ENCODE data around the gene NKAPD1. TPM values are rescaled to one million over a fixed set of nuclear protein-coding genes. Genes with fewer than 3 reads are reported as not detected.
"Not testable (repeated sequence)": the region's sequence is repeated elsewhere in the genome, so short reads cannot be mapped to it uniquely, and the experiment has no call there.

NKAPD1 gene
- total RNA-seq, 2 experiments from 2014 or later: 17.5 to 19.4 TPM

DNA sequence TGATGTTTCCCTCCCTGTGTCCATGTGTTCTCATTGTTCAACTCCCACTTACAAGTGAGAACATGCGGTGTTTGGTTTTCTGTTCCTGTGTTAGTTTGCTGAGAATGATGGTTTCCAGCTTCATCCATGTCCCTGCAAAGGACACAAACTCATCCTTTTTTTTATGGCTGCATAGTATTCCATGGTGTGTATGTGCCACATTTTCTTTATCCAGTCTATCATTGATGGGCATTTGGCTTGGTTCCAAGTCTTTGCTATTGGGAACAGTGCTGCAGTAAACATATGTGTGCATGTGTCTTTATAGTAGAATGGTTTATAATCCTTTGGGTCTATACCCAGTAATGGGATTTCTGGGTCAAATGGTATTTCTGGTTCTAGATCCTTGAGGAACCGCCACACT is 27.5 kb upstream of the NKAPD1 start:
- intact Hi-C loops (cut with micrococcal nuclease); H3K27me3 Mint-ChIP-seq; H3K4me3 Mint-ChIP-seq; POLR2A ChIA-PET; DNase-seq; H3K9me3 Mint-ChIP-seq; H3K27ac Mint-ChIP-seq; CTCF ChIA-PET: not testable (repeated sequence)
- Mint-ChIP-seq H3K4me1 (ENCODE audit: low read depth) (peaks cover 19% of the 10 kb centered on the region), H3K36me3 (peaks cover 59% of the 10 kb centered on the region)

DNA sequence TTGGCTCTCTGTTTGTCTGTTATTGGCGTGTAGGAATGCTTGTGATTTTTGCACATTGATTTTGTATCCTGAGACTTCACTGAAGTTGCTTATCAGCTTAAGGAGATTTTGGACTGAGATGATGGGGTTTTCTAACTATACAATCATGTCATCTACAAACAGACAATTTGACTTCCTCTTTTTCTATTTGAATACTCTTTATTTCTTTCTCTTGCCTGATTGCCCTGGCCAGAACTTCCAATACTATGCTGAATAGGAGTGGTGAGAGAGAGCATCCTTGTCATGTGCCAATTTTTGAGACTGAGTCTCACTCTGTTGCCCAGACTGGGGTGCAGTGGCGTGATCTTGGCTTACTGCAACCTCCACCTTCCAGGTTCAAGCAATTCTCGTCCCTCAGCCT is 25.8 kb upstream of the NKAPD1 start:
- CTCF ChIA-PET: interaction anchor here (0.8 kb wide), 1 partner anchor 29 kb away, joined by 3 read pairs; no protein-coding TSS in a partner anchor
- H3K4me3 Mint-ChIP-seq, DNase-seq, H3K27me3 Mint-ChIP-seq, H3K27ac Mint-ChIP-seq, H3K9me3 Mint-ChIP-seq, POLR2A ChIA-PET: not testable (repeated sequence)
- Mint-ChIP-seq H3K4me1 (ENCODE audit: low read depth) (peaks cover 18% of the 10 kb centered on the region), H3K36me3 (peaks cover 67% of the 10 kb centered on the region)
- intact Hi-C loops (cut with micrococcal nuclease): loop anchor here (2.0 kb wide), 1 partner anchor 39 kb away; the partner anchor contains the start of genes SDHD and TIMM8B

DNA sequence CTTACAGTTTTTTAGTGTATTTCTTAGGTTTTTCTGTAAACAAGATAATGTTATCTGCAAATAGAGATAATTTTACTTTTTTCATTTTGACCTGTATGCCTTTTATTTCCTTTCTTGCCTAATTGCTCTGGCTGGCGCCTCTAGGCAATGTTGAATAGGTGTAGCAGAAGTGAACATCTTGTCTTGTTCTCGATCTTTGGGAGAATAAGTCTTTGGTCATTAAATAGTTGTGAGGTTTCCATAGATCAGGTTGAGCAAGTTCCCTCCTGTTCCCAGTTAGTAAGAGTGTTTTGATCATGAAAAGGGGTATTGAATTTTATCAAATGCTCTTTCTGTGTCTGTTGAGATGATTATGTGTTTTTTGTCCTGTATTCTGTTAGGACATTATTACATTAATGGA is 24.3 kb upstream of the NKAPD1 start:
- CTCF ChIA-PET: no interaction called here
- POLR2A ChIA-PET: no interaction called here
- Mint-ChIP-seq H3K4me1 (ENCODE audit: low read depth) (peaks cover 18% of the 10 kb centered on the region), H3K4me3 (no peak overlapping the region), H3K27ac (no peak overlapping the region), H3K27me3 (no peaks in the 10 kb centered on the region), H3K36me3 (peaks cover 63% of the 10 kb centered on the region), H3K9me3 (peaks cover 4% of the 10 kb centered on the region)
- DNase-seq: no peak
- intact Hi-C loops (cut with micrococcal nuclease): loop anchor here (2.0 kb wide), 1 partner anchor 37 kb away; the partner anchor contains the start of genes SDHD and TIMM8B

DNA sequence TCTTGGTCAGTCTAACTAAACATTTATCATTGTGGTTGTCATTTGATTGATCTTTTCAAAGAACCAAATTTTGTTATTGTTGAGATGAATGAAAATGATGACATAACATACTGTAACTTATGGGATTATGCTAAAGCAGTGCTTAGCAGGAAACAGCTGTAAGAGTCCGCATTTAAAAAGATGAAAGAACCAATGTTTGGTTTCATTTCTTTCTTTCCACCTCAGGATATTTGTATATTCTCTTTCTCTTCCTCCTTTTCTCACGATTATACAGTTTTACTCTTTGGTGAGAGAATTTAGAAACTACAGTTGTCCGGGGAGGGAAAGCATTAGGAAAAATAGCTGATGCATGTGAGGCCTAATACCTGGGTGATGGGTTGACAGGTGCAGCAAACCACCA is 23.4 kb upstream of the NKAPD1 start:
- no peaks in the 10 kb centered on the region for H3K27me3 Mint-ChIP-seq
- H3K36me3 Mint-ChIP-seq: peaks cover 60% of the 10 kb centered on the region
- POLR2A ChIA-PET: no interaction called here
- peaks cover 4% of the 10 kb centered on the region for H3K9me3 Mint-ChIP-seq
- intact Hi-C loops (cut with micrococcal nuclease): no loop called here
- no peak overlapping the region for H3K27ac Mint-ChIP-seq
- no peak for DNase-seq
- CTCF ChIA-PET: interaction anchor here (1.5 kb wide), 1 partner anchor 119 kb away, joined by 5 read pairs; no protein-coding TSS in a partner anchor
- no peak overlapping the region for H3K4me3 Mint-ChIP-seq
- H3K4me1 Mint-ChIP-seq (ENCODE audit: low read depth): peaks cover 18% of the 10 kb centered on the region

DNA sequence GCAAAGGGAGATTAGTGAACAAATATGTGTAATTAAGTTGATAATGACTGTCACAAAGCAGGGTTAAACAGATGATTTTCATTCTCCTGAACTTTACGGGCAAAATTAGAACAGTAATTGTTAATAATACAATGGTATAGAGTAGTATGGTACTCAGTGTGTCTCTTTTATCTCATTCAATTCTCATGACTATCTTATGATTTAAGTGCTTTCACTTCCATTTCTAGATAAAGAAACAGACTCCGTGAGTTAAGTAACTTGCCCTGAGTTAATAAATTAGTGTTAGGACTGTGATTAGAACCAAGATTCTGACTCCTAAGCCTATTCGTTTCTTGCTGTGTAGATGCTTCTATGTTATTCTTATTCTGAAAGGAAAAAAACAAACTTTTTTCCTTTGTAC is 22.3 kb upstream of the NKAPD1 start:
- Mint-ChIP-seq H3K4me1 (ENCODE audit: low read depth) (peaks cover 25% of the 10 kb centered on the region), H3K9me3 (peaks cover 4% of the 10 kb centered on the region), H3K36me3 (peaks cover 57% of the 10 kb centered on the region), H3K27ac (no peak overlapping the region), H3K4me3 (no peak overlapping the region), H3K27me3 (no peaks in the 10 kb centered on the region)
- intact Hi-C loops (cut with micrococcal nuclease): no loop called here
- no peak for DNase-seq
- ChIA-PET CTCF (interaction anchor here (1.5 kb wide), 1 partner anchor 120 kb away, joined by 5 read pairs; no protein-coding TSS in a partner anchor), POLR2A (no interaction called here)

DNA sequence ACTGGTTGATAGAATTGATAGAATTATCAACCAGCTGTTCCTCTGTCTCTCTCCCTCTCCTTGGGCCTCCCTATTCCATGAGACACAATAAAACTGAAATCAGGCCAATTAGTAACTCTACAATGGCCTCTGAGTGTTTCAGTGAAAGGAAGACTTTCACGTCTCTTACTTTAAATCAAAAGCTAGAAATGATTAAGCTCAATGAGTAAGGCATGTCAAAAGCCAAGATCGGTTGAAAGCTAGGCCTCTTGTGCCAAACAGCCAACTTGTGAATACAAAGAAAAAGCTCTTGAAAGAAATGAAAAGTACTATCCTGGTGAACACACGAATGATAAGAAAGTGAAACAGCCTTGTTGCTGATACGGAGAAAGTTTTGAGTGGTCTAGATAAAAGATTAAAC is 16.9 kb upstream of the NKAPD1 start:
- Mint-ChIP-seq H3K36me3 (peaks cover 51% of the 10 kb centered on the region), H3K27me3 (no peaks in the 10 kb centered on the region), H3K27ac (peak overlapping the region; percentile 69), H3K4me3 (peak overlapping the region; percentile 33), H3K9me3 (no peaks in the 10 kb centered on the region), H3K4me1 (ENCODE audit: low read depth) (peaks cover 23% of the 10 kb centered on the region)
- ChIA-PET CTCF (interaction anchor here (0.5 to 1.1 kb wide), 6 partner anchors 16 to 130 kb away, joined by 3 to 5 read pairs (median 3); partner anchors contain the start of genes SDHD and TIMM8B), POLR2A (interaction anchor here (0.5 to 2.0 kb wide), 5 partner anchors 17 to 358 kb away, joined by 3 to 9 read pairs (median 4); partner anchors contain the start of gene DLAT)
- DNase-seq: peak; percentile 29
- intact Hi-C loops (cut with micrococcal nuclease): loop anchor here (1.0 to 2.0 kb wide), 5 partner anchors 18 to 125 kb away; partner anchors contain the start of genes DLAT, NKAPD1 and PIH1D2

DNA sequence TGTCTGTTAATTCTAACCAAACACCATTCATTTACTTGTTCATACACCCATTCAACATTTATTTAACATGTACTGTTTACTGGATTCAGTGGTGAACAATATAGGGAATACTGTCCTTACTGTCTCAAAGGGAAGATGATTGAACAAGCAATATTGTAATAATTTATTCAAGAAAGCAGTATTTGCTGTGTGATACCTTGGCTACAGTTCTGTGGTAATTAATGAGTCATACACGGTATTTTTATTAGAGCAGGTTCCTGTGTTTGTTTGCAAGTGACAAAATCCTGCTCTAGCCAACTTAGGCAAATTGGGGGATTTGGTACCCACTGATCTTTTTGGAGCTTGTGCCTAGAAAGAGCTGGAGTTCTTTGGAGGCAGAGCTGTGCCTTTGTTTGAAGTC is 16.0 kb upstream of the NKAPD1 start:
- no peak for DNase-seq
- peaks cover 52% of the 10 kb centered on the region for H3K36me3 Mint-ChIP-seq
- H3K27ac Mint-ChIP-seq: no peak overlapping the region
- peaks cover 23% of the 10 kb centered on the region for H3K4me1 Mint-ChIP-seq (ENCODE audit: low read depth)
- intact Hi-C loops (cut with micrococcal nuclease): no loop called here
- no peaks in the 10 kb centered on the region for H3K9me3 Mint-ChIP-seq
- H3K27me3 Mint-ChIP-seq: no peaks in the 10 kb centered on the region
- POLR2A ChIA-PET: interaction anchor here (2.0 kb wide), 1 partner anchor 25 kb away, joined by 9 read pairs; no protein-coding TSS in a partner anchor
- CTCF ChIA-PET: no interaction called here
- no peak overlapping the region for H3K4me3 Mint-ChIP-seq

DNA sequence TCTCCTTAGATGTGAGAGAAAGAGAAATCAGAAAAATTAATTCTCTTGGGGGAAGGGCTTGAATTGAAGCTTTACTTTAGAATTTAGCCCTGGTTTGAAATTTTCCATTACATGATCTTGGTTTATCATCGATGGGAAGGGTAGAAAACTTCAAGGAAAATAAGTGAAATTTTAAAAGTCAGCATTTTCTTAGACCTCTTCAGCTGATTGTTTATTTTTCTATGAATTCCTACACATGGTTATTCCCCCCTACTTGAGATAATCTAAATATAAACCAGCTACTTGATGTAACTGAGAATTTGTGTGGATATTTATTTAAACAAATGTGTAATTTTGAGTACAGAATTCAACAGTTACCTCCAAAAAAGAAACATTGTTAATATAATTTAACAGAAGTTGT is 11.2 kb upstream of the NKAPD1 start:
- Mint-ChIP-seq H3K36me3 (peaks cover 33% of the 10 kb centered on the region), H3K9me3 (no peaks in the 10 kb centered on the region), H3K4me1 (ENCODE audit: low read depth) (peaks cover 5% of the 10 kb centered on the region), H3K27me3 (no peaks in the 10 kb centered on the region), H3K4me3 (no peak overlapping the region), H3K27ac (no peak overlapping the region)
- no peak for DNase-seq
- ChIA-PET POLR2A (no interaction called here), CTCF (no interaction called here)
- intact Hi-C loops (cut with micrococcal nuclease): no loop called here

DNA sequence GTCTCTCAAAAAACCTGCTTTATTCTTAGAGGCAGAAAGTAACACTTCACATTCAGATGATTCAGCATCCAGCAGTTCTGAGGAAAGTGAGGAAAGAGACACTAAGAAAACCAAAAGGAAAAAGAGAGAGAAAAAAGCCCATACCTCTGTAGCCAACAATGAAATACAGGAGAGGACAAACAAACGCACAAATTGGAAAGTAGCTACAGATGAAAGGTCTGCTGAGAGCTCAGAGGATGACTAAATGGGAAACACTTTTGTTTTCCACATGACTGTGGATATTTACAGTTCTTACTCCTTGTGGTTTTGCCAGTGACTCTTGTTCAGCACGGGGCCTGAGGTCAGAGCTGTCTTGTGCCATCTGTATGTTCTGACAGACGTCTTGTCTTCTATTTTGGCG is 8.6 kb downstream of the NKAPD1 start:
- H3K4me1 Mint-ChIP-seq (ENCODE audit: low read depth): peaks cover 45% of the 10 kb centered on the region
- H3K27ac Mint-ChIP-seq: peak overlapping the region; percentile 84
- H3K4me3 Mint-ChIP-seq: no peak overlapping the region
- intact Hi-C loops (cut with micrococcal nuclease): loop anchor here (1.0 to 10.0 kb wide), 3 partner anchors 25 to 318 kb away; partner anchors contain the start of gene PPP2R1B
- peak; percentile 63 for DNase-seq
- ChIA-PET CTCF (interaction anchor here (0.6 to 1.1 kb wide), 3 partner anchors 33 to 205 kb away, joined by 3 to 4 read pairs (median 4); partner anchors contain the start of gene FDXACB1), POLR2A (interaction anchor here (1.1 to 1.8 kb wide), 3 partner anchors 25 to 146 kb away, joined by 3 to 9 read pairs (median 4); no protein-coding TSS in a partner anchor)
- no peaks in the 10 kb centered on the region for H3K9me3 Mint-ChIP-seq
- peaks cover 53% of the 10 kb centered on the region for H3K36me3 Mint-ChIP-seq
- H3K27me3 Mint-ChIP-seq: peaks cover 2% of the 10 kb centered on the region

DNA sequence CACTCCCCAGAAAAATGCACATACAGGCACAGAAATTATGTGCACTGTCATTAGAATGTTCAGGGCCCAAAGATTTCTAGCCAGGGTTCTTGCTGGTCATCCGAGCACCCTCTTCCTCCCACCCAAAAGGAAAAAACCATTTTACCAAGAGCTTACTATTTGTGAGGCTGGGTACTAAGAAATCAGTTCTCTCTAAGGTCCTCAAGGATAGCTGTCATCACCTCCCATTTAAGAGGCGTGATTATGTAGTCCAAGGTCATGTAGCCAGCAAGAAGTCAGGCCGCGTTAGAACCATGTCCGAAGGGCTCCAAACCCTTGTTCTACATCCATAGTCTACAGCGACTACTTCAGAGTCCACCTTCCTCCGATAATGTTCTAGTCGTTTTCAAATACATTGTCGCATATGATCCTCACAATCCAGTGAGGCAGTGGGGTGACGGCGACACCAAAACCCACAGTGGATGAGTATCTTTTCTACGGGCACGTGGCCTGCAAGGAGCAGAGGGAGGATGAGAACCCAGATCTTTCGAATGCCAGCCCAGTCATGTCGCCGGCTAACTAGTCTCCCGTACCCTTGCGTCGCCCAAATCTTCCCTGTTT is 11.8 kb downstream of the NKAPD1 start:
- peak overlapping the region; percentile 92 for H3K27ac Mint-ChIP-seq
- H3K4me3 Mint-ChIP-seq: peak overlapping the region; percentile 92
- POLR2A ChIA-PET: interaction anchor here (0.6 to 1.8 kb wide), 6 partner anchors 10 to 499 kb away, joined by 3 to 6 read pairs (median 4); partner anchors contain the start of genes ALG9, NKAPD1 and PIH1D2

DNA sequence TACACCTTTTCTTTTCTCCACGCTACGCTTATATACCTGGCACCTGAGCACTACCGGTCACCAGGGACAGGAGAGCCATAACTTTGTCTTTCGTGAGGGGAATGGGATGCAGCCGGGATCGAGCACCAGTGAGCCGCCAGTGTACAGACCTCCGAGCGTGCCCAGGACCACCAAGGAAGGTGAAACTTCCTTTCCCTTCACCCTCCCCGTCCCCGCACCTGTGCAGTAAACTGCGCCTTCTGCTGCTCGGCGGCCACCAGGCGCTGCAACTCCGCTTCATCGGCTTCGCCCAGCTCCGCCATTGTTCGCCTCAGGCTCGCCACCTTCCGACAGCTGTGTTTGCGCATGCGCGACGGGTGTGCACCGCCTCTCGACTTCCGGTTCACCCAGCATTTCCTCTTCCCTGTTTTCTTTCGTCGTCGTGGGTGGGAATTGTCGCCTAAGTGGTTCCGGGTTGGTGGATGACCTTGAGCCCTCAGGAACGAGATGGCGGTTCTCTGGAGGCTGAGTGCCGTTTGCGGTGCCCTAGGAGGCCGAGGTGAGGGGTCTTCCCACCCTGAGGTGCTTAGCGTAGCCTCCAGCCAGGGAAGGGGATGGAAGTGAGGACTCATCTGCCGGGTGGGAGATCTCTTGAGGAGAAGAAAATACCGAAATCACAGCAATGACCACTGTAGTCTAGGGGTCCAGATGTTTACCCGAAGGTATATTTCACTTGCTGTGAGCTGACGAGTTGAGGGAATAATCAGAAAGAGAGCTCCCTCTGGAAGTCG is 12.5 kb downstream of the NKAPD1 start, which contains the start of the genes SDHD and TIMM8B:
TSS of gene SDHD (plus strand) at position 452 of the 770 bp plus-strand sequence. CDS start at position 487, 35 bp downstream.
TSS of gene TIMM8B (minus strand) at position 335 of the 770 bp plus-strand sequence. CDS start at position 302, 33 bp downstream.
- POLR2A ChIA-PET: interaction anchor here (0.6 to 1.8 kb wide), 6 partner anchors 10 to 500 kb away, joined by 3 to 6 read pairs (median 4); partner anchors contain the start of genes ALG9, NKAPD1 and PIH1D2

More for the DNA sequence above, 11.8 kb downstream of the NKAPD1 start:
- Mint-ChIP-seq H3K36me3 (peaks cover 62% of the 10 kb centered on the region), H3K9me3 (no peaks in the 10 kb centered on the region), H3K4me1 (ENCODE audit: low read depth) (peaks cover 65% of the 10 kb centered on the region), H3K27me3 (peaks cover 2% of the 10 kb centered on the region)
- intact Hi-C loops (cut with micrococcal nuclease): loop anchor here (1.0 to 10.0 kb wide), 10 partner anchors 12 to 483 kb away; partner anchors contain the start of genes ALG9, CFAP68, DLAT and FDXACB1
- DNase-seq: peak; percentile 69
- CTCF ChIA-PET: interaction anchor here (1.3 to 2.1 kb wide), 2 partner anchors 13 to 28 kb away, joined by 3 to 16 read pairs; partner anchors contain the start of gene PIH1D2

More for the DNA sequence above, 12.5 kb downstream of the NKAPD1 start, which contains the start of the genes SDHD and TIMM8B:
- peak within 1 kb of the TSS; percentile 92 for H3K27ac Mint-ChIP-seq
- peaks cover 63% of the 10 kb centered on the region for H3K4me1 Mint-ChIP-seq (ENCODE audit: low read depth)
- H3K9me3 Mint-ChIP-seq: no peaks in the 10 kb centered on the region
- CTCF ChIA-PET: interaction anchor here (0.6 to 2.1 kb wide), 9 partner anchors 11 to 215 kb away, joined by 3 to 16 read pairs (median 3); partner anchors contain the start of genes ALG9, BCO2 and PIH1D2
- peak within 1 kb of the TSS; percentile 92 for H3K4me3 Mint-ChIP-seq
- DNase-seq: peak; percentile 97
- intact Hi-C loops (cut with micrococcal nuclease): loop anchor here (1.0 to 10.0 kb wide), 10 partner anchors 12 to 484 kb away; partner anchors contain the start of genes ALG9, CFAP68, DLAT and FDXACB1
- H3K36me3 Mint-ChIP-seq: peaks cover 68% of the 10 kb centered on the region
- H3K27me3 Mint-ChIP-seq: peaks cover 2% of the 10 kb centered on the region

All from activated CD4-positive, alpha-beta memory T cell treated with anti-CD3 and anti-CD28 coated beads for 36 hours (primary cell).